Mucosa of stomach (tissue), 1 donor: ENCODE measurements around the gene CTTNBP2.

Experiments used
- H3K27me3 ChIP-seq: one replicate; pipeline ENCODE4 v1.7.0; 2013; ENCODE audit warnings: mild to moderate bottlenecking, low read length; ENCODE audit not compliant: control insufficient read depth, insufficient read depth
- H3K36me3 ChIP-seq: one replicate; pipeline ENCODE4 v1.7.0; 2013; ENCODE audit warnings: low read length; ENCODE audit not compliant: control insufficient read depth, insufficient read depth
- H3K4me1 ChIP-seq: one replicate; pipeline ENCODE4 v1.7.0; 2013; ENCODE audit warnings: mild to moderate bottlenecking, low read length; ENCODE audit not compliant: control insufficient read depth, insufficient read depth
- H3K4me3 ChIP-seq: one replicate; pipeline ENCODE4 v1.7.0; 2013; ENCODE audit warnings: low read length
- H3K9ac ChIP-seq: one replicate; pipeline ENCODE4 v1.7.0; 2013; ENCODE audit warnings: mild to moderate bottlenecking, low read length, moderate library complexity
- H3K9me3 ChIP-seq: one replicate; pipeline ENCODE4 v1.7.0; 2013; ENCODE audit warnings: mild to moderate bottlenecking, low read length, moderate library complexity; ENCODE audit not compliant: control insufficient read depth
- donor health status: Pancreatic carcinoma.

The CTTNBP2 gene

DNA sequence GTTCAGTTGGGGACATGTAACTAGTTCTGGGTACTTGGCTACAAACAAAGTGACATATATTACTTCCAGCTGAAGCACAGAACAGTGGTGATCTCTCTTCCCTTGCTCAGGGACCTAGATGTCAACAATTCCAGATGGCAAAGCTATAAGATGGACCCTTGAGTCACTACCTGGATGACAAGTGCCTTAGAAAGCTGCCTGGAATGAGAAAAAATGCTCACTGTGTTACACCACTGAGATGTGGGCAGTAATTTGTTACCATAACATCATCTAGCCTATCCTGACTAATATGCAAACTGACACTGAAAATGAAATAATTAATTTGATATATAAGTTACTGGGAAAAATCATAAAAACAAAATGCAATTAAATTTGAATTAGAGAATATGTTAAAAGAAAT, 16.4 kb upstream of the CTTNBP2 start:
- Histone ChIP-seq H3K27me3 (no peaks in the 10 kb centered on the region), H3K36me3 (no peaks in the 10 kb centered on the region), H3K4me1 (no peaks in the 10 kb centered on the region), H3K4me3 (no peak overlapping the region), H3K9ac (no peak overlapping the region), H3K9me3 (no peaks in the 10 kb centered on the region)

DNA sequence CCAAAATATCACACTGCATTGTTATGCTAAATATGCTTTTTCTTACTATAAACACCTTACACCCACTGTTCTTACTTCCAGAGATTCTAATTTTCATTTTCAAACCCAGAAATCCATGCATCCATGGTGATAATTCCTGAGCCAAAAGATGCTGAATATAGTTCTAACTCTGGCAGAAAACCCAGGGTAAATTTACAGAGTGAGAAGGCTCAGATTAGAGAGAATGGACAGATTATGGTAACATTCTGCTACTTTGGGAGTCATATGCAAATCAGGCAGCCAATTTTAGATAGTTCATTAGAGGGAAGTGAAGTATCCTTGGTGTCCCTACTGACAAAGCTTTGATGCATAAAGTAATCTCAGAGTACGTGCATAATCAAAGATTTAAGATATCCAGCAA, 15.4 kb upstream of the CTTNBP2 start:
- H3K4me1 ChIP-seq: no peaks in the 10 kb centered on the region
- no peaks in the 10 kb centered on the region for H3K27me3 ChIP-seq
- no peak overlapping the region for H3K9ac ChIP-seq
- H3K4me3 ChIP-seq: no peak overlapping the region
- H3K9me3 ChIP-seq: no peaks in the 10 kb centered on the region
- H3K36me3 ChIP-seq: no peaks in the 10 kb centered on the region

DNA sequence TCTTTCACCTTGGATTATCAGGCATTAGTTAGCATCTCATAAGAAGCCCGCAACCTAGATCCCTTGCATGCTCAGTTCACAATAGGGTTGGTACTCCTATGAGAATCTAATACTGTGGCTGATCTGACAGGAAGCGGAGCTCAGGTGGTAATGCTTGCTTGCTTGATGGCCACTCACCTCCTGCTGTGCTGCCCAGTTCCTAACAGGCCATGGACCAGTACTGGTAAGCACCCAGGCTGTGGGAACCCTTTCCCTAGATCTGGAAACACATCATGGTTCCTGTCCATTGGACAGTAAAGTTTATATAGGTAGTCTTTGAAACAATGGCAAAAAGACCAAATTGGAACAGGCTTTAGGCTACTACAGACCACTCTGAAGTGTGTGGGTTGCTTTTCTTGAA, 9.4 kb upstream of the CTTNBP2 start:
- H3K27me3 ChIP-seq: peaks cover 6% of the 10 kb centered on the region
- H3K4me3 ChIP-seq: no peak overlapping the region
- H3K9me3 ChIP-seq: no peaks in the 10 kb centered on the region
- no peaks in the 10 kb centered on the region for H3K36me3 ChIP-seq
- no peaks in the 10 kb centered on the region for H3K4me1 ChIP-seq
- H3K9ac ChIP-seq: no peak overlapping the region

DNA sequence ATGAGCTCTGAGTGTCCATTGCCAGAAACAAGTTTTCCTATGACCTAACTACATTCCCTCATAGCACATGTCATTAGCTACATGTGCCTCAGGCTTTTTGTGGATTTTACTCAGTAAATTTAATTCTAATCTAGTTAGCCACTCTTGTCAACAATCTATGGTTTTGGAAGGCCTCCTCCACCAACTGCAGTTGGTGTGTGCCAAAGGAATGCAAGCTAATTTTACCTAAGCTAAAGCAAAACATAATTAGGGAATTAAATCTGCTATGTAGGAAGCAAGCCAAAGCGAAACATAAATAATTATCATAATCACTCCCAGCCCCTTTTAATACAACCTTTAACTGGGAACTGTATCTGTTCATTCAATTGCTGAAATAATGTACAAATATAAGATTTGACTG, 3.5 kb upstream of the CTTNBP2 start:
- peaks cover 5% of the 10 kb centered on the region for H3K4me1 ChIP-seq
- no peak overlapping the region for H3K4me3 ChIP-seq
- H3K9ac ChIP-seq: no peak overlapping the region
- H3K36me3 ChIP-seq: no peaks in the 10 kb centered on the region
- no peaks in the 10 kb centered on the region for H3K9me3 ChIP-seq
- H3K27me3 ChIP-seq: peaks cover 30% of the 10 kb centered on the region

DNA sequence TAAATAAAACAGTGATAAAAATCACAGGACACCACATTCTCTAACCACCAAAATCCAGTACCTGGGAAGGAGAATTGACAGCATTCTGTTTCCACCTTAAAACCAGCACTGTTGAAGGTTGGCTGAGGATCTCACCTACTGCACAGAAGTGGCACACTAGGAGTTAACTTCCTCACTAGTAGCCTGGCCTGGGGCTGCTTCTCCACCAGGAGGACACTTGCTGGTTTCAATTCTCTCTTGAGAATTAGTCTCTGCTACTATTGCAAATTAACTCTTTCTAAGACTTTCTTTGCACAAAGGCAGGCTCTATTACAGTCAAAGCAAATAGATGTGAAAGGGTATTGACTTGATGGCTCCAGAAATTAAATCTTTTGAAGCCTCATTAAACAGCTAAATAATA, 2.3 kb upstream of the CTTNBP2 start:
- Histone ChIP-seq H3K36me3 (no peaks in the 10 kb centered on the region), H3K4me1 (peaks cover 5% of the 10 kb centered on the region), H3K9ac (no peak overlapping the region), H3K27me3 (peaks cover 36% of the 10 kb centered on the region), H3K9me3 (no peaks in the 10 kb centered on the region), H3K4me3 (no peak overlapping the region)

DNA sequence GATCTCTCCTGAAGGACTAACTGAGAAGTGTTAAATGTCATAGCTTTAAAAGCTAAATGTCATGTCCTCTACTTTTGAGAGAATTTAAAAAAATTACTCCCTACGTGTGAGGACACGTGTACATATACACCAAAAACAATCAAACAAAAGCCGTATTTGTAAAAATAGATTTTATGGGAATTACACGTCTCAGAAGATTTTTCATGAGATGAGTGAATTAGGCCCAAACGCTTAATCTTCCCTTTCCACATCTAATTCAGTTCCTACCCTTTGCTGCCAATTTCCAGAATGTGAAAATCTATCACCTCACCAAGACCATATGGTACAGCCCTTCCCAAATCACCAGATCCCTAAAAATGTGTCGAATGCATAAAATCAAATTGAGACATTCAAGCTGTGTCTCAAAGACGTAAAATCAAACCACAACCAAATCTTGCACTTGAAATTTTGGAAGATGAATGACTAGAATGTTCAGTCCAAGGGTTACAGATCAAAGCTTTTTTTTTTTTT, 1.0 kb upstream of the CTTNBP2 start:
- Histone ChIP-seq H3K9ac (no peak overlapping the region), H3K4me3 (no peak overlapping the region), H3K27me3 (peaks cover 38% of the 10 kb centered on the region), H3K36me3 (no peaks in the 10 kb centered on the region), H3K9me3 (no peaks in the 10 kb centered on the region), H3K4me1 (peaks cover 5% of the 10 kb centered on the region)

DNA sequence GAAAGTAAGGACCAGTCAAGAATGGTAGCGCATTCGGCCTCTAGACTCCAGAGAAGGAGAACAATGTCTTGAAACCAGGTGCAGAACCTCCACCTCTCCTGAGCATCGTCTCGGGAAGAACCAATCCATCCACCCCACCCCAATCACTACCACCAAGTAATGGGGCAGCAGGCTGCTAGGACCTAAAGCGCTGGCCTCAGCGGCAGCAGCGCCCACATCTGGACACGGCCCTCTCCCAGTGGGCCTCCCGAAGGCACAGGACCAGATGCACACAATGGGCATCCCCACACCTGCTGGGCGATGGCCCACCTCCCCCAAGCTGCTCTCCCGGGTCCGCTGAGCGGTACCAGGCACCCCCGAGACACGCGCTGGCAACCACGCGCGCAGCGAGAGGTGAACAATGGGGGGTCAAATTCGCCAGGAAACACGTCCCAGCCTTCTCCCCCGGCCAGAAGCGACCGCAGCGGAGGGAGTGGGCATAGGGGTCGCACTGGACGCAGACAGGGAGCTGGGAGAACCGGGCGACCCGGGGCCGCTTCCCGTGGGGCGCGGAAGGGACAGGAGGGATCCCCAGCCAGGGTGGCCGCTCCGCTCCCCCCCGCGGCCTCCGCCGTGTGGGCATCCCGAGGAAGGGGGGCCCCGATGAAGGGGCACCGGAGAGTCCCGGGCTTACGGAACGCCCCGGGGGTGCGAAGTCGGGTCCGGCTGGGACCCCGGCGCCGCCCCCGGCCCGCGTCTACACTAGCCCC, 506 bp downstream of the CTTNBP2 start:
- H3K4me1 ChIP-seq: peaks cover 5% of the 10 kb centered on the region
- H3K27me3 ChIP-seq: peaks cover 38% of the 10 kb centered on the region
- H3K9me3 ChIP-seq: no peaks in the 10 kb centered on the region
- H3K9ac ChIP-seq: peak overlapping the region; percentile 53
- peak overlapping the region; percentile 14 for H3K4me3 ChIP-seq
- no peaks in the 10 kb centered on the region for H3K36me3 ChIP-seq

DNA sequence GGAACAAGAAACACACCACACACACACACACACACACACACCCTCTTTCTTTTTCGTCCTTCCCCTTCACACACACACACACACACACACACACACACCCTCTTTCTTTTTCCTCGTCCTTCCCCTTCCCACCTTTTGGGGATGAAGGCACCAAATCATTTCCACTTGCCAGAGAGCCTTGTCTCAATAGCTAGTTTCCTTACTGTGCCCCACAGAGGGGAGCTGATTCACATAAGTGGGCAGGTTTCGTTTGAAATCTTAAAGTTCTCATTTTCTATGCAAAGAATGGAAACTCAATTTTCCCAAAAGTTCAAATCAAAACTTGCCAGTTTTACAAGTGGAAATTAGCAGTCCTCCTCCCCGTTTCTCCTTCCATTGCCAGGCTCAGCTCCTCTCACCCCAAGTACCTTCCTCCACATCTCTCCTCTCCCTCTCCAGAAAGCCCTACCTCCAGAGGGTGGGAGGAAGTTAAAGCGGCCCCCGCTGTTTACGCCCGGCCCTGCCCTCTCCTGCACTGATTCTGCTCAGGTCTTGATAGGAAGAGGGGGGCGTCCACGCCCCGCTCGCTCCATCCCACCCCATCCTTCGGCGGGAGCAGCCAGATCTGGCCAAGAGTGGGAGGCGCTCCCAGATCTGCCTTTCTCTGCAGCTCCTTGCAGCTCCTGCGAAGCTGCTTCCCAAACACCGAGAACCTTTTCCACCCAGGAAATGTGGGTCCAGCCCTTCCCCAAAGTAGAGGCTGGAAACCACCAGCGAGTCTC, 1.3 kb downstream of the CTTNBP2 start:
- H3K9me3 ChIP-seq: no peaks in the 10 kb centered on the region
- H3K4me3 ChIP-seq: no peak overlapping the region
- H3K9ac ChIP-seq: peak overlapping the region; percentile 53
- peaks cover 38% of the 10 kb centered on the region for H3K27me3 ChIP-seq
- peaks cover 5% of the 10 kb centered on the region for H3K4me1 ChIP-seq
- H3K36me3 ChIP-seq: no peaks in the 10 kb centered on the region

DNA sequence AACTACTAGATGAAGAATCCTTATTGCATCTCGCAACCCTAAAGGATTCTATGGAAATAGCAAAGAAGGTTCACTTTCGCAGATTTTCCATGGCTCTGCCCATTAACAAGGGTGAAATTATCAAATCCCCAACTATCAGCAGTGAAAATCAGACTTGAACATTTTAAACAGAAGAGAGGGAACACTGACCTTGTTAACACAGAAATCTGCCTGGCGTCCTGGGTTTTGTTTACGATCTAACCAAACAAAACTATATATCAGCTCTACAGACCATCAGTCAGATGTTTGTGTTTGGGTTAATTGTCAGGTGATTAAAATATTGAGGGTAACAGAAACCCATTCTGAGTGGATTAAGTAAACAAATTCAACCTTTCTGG, 1.9 kb downstream of the CTTNBP2 start:
- Histone ChIP-seq H3K4me1 (peaks cover 5% of the 10 kb centered on the region), H3K27me3 (peaks cover 38% of the 10 kb centered on the region), H3K9ac (no peak overlapping the region), H3K36me3 (no peaks in the 10 kb centered on the region), H3K9me3 (no peaks in the 10 kb centered on the region), H3K4me3 (no peak overlapping the region)

DNA sequence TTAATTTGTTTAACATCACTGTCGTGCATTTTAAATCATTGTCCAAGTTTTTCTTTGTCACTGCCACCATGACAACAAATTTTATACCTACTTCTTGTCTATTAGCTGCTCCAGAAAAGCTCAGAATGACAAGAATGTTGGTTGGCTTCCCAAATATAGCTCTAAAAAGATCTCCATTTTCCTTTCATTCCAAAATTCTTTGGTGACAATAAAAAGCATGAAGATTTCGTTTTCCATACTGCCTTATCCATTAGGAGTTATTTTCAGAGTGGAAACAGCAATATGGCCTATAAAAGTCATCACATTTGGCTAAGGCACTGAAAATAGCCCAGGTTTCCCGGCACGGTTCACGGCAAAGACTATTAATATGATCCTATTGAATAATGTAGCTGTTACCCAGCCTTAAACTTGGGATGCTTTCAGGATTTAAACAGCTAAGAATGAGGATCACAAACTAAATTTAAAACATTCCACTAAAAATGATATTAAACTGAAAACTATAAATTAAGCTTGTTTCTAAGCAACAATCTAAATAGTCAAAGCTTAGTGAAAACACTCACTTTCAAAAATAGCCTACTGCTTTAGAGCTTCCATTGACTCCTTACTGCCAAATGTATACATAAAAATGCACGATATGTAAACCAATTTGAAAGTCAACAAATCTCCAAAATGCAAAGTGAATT, 2.7 kb downstream of the CTTNBP2 start:
- Histone ChIP-seq H3K36me3 (no peaks in the 10 kb centered on the region), H3K27me3 (peaks cover 38% of the 10 kb centered on the region), H3K9ac (no peak overlapping the region), H3K9me3 (no peaks in the 10 kb centered on the region), H3K4me3 (no peak overlapping the region), H3K4me1 (peaks cover 5% of the 10 kb centered on the region)

DNA sequence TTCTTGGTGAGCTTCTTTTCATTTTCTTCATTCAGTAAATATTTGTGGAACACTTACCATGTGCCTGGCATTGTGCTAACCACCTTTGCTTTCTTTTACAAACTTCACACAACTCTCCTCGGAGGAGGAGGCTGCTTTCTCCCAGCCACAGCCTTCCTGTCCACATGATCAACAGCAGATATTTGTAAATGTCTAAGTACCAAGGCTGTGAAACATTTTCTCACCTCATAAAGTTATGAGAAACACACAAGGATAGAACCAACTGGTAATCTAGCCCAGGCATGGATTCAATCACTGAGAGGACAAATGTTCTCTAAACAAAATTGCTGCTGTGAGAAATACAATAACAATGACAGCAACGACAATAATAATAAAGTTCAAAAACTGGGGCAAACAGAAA, 3.9 kb downstream of the CTTNBP2 start:
- Histone ChIP-seq H3K4me3 (no peak overlapping the region), H3K9ac (no peak overlapping the region), H3K27me3 (peaks cover 33% of the 10 kb centered on the region), H3K9me3 (no peaks in the 10 kb centered on the region), H3K36me3 (no peaks in the 10 kb centered on the region), H3K4me1 (peaks cover 5% of the 10 kb centered on the region)

DNA sequence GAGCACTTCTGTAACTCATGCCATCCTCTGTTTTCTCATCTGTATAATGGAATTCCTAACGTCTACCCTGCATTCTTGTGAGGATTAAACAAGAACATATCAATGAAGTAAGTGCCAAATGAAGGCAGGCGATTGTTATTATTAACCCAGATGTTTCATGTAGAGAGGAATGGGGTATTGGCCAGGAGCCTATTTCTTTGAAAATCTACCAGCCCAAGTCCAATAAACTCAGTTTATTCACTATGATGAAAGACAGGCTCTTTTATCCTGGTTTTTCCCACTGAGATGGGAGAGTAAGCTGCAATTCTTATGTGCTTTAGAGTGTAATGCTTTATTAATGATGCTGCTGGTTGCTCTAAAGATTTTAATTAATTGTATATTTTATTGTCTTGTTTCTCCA, 9.6 kb downstream of the CTTNBP2 start:
- no peaks in the 10 kb centered on the region for H3K9me3 ChIP-seq
- no peak overlapping the region for H3K9ac ChIP-seq
- H3K36me3 ChIP-seq: no peaks in the 10 kb centered on the region
- no peaks in the 10 kb centered on the region for H3K4me1 ChIP-seq
- H3K27me3 ChIP-seq: no peaks in the 10 kb centered on the region
- no peak overlapping the region for H3K4me3 ChIP-seq
